Breast epithelium (tissue), 4 donors: ENCODE data around the gene NR1I2. TPM values are rescaled to one million over a fixed set of nuclear protein-coding genes. Genes with fewer than 3 reads are reported as not detected.

Source experiments
- DNase-seq, 2 donors: peaks; one replicate each; pipeline ENCODE4 v3.0.0-alpha.2; 2019; ENCODE audit warnings: low spot score in 2 of 2
- H3K27ac ChIP-seq, 2 donors: fragments of 200-600 bp; sonication (generic) in 1 of 2; one replicate each; pipeline ENCODE4 v1.5.1; 2016 to 2019; ENCODE audit warnings: mild to moderate bottlenecking in 1 of 2
- H3K27me3 ChIP-seq, 2 donors: fragments of 200-600 bp; sonication (generic) in 1 of 2; one replicate each; pipeline versions ENCODE4 v1.5.1 to v1.6.0; 2017 to 2019; ENCODE audit warnings: control low read depth in 1 of 2, mild to moderate bottlenecking in 1 of 2
- H3K36me3 ChIP-seq: fragments of 200-600 bp; one replicate; pipeline ENCODE4 v1.5.1; 2019
- H3K4me1 ChIP-seq, 2 donors: fragments of 200-600 bp; sonication (generic); one replicate each; pipeline ENCODE4 v1.5.1; 2016 to 2019; ENCODE audit warnings: control low read depth in 1 of 2
- H3K4me3 ChIP-seq, 3 donors: fragments of 200-600 bp; sonication (generic); 1 replicate in 2 of 3; 2 replicates in 1 of 3; pipeline ENCODE4 v1.5.1; 2016 to 2019; ENCODE audit warnings: mild to moderate bottlenecking in 3 of 3, moderate library complexity in 2 of 3
- H3K9me3 ChIP-seq, 2 donors: fragments of 200-600 bp; sonication (generic) in 1 of 2; one replicate each; pipeline ENCODE4 v1.5.1; 2016 to 2019; ENCODE audit warnings: control low read depth in 1 of 2
- CTCF ChIP-seq, 3 donors: fragments of 450-650 bp; IDR thresholded peaks; one replicate each; pipeline ENCODE4 v1.5.1; 2016 to 2017; ENCODE audit warnings: antibody characterized with exemption in 3 of 3, mild to moderate bottlenecking in 3 of 3, moderate library complexity in 3 of 3
- POLR2A ChIP-seq: fragments of 450-650 bp; IDR thresholded peaks from one replicate; pipeline ENCODE4 v1.6.1; 2016; ENCODE audit warnings: antibody characterized with exemption, mild to moderate bottlenecking, moderate library complexity
- POLR2AphosphoS5 ChIP-seq, 3 donors: sonication (generic); formaldehyde crosslinking; IDR thresholded peaks; one replicate each; pipeline ENCODE4 v1.6.1; 2017; ENCODE audit warnings: antibody characterized with exemption in 3 of 3
- intact Hi-C: fragments of 100-400 bp; cut with DNase I; formaldehyde crosslinking; loops from one replicate; pipeline ENCODE4 v1.15.1; 2023; ENCODE audit warnings: low total_unique reads
- total RNA-seq, 3 donors: library from RNA; depleted of rRNA; stranded (reverse); fragments of >200 nt; gene quantifications; one replicate each; pipeline ENCODE4 v1.1.0, GENCODE V29; 2016

The NR1I2 gene
- total RNA-seq, 3 donors from 2014 or later, result 0.29 to 0.98 (median 0.32) TPM

- H3K27me3 ChIP-seq, result no peaks in the 10 kb centered on the region
Observed at GRCh38 chr3:119800844-119801243, 18.9 kb downstream of the NR1I2 start.

GRCh38 chr3:119808244-119808643 lies 26.3 kb downstream of the NR1I2 start:
- no peaks in the 10 kb centered on the region for H3K36me3 ChIP-seq
- no peak for DNase-seq

More at GRCh38 chr3:119800844-119801243, 18.9 kb downstream of the NR1I2 start:
- no peak overlapping the region for H3K4me3 ChIP-seq
- no peak for DNase-seq
- no peaks in the 10 kb centered on the region for H3K36me3 ChIP-seq
- H3K4me1 ChIP-seq, result no peaks in the 10 kb centered on the region
- no peaks in the 10 kb centered on the region for H3K9me3 ChIP-seq
- intact Hi-C loops, result no loop called here
- H3K27ac ChIP-seq, result no peak overlapping the region
- no peak for TF ChIP-seq POLR2AphosphoS5 (IDR thresholded peaks at IDR 0.05)
- TF ChIP-seq CTCF (IDR thresholded peaks at IDR 0.05), result no peak
- no peak for TF ChIP-seq POLR2A

GRCh38 chr3:119808843-119809242 lies 26.9 kb downstream of the NR1I2 start:
- intact Hi-C loops, result no loop called here
- Histone ChIP-seq H3K4me1 (no peaks in the 10 kb centered on the region), H3K27me3 (no peaks in the 10 kb centered on the region), H3K4me3 (no peak overlapping the region), H3K36me3 (no peaks in the 10 kb centered on the region), H3K27ac (no peak overlapping the region), H3K9me3 (no peaks in the 10 kb centered on the region)
- no peak for TF ChIP-seq POLR2AphosphoS5 (IDR thresholded peaks at IDR 0.05)
- TF ChIP-seq CTCF (IDR thresholded peaks at IDR 0.05), result no peak
- no peak for TF ChIP-seq POLR2A
- DNase-seq, result no peak

More at GRCh38 chr3:119808244-119808643, 26.3 kb downstream of the NR1I2 start:
- intact Hi-C loops, result no loop called here
- Histone ChIP-seq H3K9me3 (no peaks in the 10 kb centered on the region), H3K27ac (no peak overlapping the region), H3K4me1 (no peaks in the 10 kb centered on the region), H3K4me3 (no peak overlapping the region), H3K27me3 (no peaks in the 10 kb centered on the region)
- TF ChIP-seq POLR2AphosphoS5 (IDR thresholded peaks at IDR 0.05), result no peak
- TF ChIP-seq CTCF (IDR thresholded peaks at IDR 0.05), result no peak
- TF ChIP-seq POLR2A, result no peak

GRCh38 chr3:119809249-119810017 lies 27.5 kb downstream of the NR1I2 start:
- Histone ChIP-seq H3K27me3 (no peaks in the 10 kb centered on the region), H3K9me3 (no peaks in the 10 kb centered on the region), H3K4me1 (no peaks in the 10 kb centered on the region), H3K36me3 (no peaks in the 10 kb centered on the region), H3K27ac (no peak overlapping the region), H3K4me3 (peak overlapping the region; percentile 39 to 67 (median 53))
- intact Hi-C loops, result no loop called here
- TF ChIP-seq POLR2A (no peak), POLR2AphosphoS5 (IDR thresholded peaks at IDR 0.05) (no peak), CTCF (IDR thresholded peaks at IDR 0.05) (no peak)
- DNase-seq, result no peak

- Histone ChIP-seq H3K27ac (no peak overlapping the region), H3K9me3 (no peaks in the 10 kb centered on the region), H3K27me3 (peaks cover 0 to 4% of the 10 kb centered on the region in 2 donors), H3K36me3 (no peaks in the 10 kb centered on the region), H3K4me1 (no peaks in the 10 kb centered on the region), H3K4me3 (peak overlapping the region; percentile 39 to 67 (median 53))
- peak in 1 of 2 donors; percentile 19 for DNase-seq
- intact Hi-C loops, result no loop called here
- no peak for TF ChIP-seq CTCF (IDR thresholded peaks at IDR 0.05)
- TF ChIP-seq POLR2A, result no peak
- no peak for TF ChIP-seq POLR2AphosphoS5 (IDR thresholded peaks at IDR 0.05)
Observed at GRCh38 chr3:119810018-119810435, 28.1 kb downstream of the NR1I2 start.
